H1 (cell line): ENCODE results near the gene FOXP4. TPM values are rescaled to one million over a fixed set of nuclear protein-coding genes. Genes with fewer than 3 reads are reported as not detected.

Source experiments
- BRCA1 ChIP-seq: IDR thresholded peaks from 2 replicates; pipeline ENCODE4 v1.6.1; 2012; ENCODE audit warnings: low read depth, low read length, improper control_type of control experiment
- CBX8 ChIP-seq: fragments of 300-800, 300-1000 bp; sonication (generic); IDR thresholded peaks from 2 replicates; pipeline ENCODE4 v1.7.1; 2016; ENCODE audit warnings: low read depth, low read length, borderline replicate concordance
- RBBP5 ChIP-seq: IDR thresholded peaks from 2 replicates; pipeline ENCODE4 v1.7.1; 2012; ENCODE audit warnings: low read depth, mild to moderate bottlenecking, inconsistent platforms, low read length, moderate library complexity, borderline replicate concordance
- SP1 ChIP-seq: IDR thresholded peaks from 2 replicates; pipeline ENCODE4 v1.6.1; 2011; ENCODE audit warnings: low read depth, low read length
- SUZ12 ChIP-seq: fragments of 200-600 bp; sonication (generic); IDR thresholded peaks from 2 replicates; pipeline ENCODE4 v1.6.1; 2012; ENCODE audit warnings: mild to moderate bottlenecking, inconsistent platforms, low read length, moderate library complexity, mixed read lengths
- YY1 ChIP-seq: IDR thresholded peaks from 2 replicates; pipeline ENCODE4 v1.6.1; 2011; ENCODE audit warnings: low read depth, mild to moderate bottlenecking, low read length
- polyA plus RNA-seq, 7 experiments: library from polyadenylated mRNA; depleted of rRNA in 3 of 7; stranded (reverse) in 5 of 7; unstranded in 2 of 7; fragments of >200 nt in 5 of 7; fragments of 200-250 nt in 2 of 7; gene quantifications; 1 replicate in 5 of 7; 2 replicates in 1 of 7; 4 replicates in 1 of 7; pipeline versions ENCODE4 v1.2.1 to v1.2.3, GENCODE V29; 2011 to 2013; ENCODE audit warnings: missing spikeins in 2 of 7, mixed read lengths in 2 of 7
- total RNA-seq: library from RNA; stranded (reverse); fragmentation: NEBNext Ultra II Directional; extraction: Animal tissue kit (Norgen Biotek cat#: 25700); gene quantifications from 2 replicates; pipeline ENCODE4 v1.2.1, GENCODE V29; 2021

The FOXP4 gene
- total and polyA plus RNA-seq, 2 of the 8 experiments (the other 6 are each of a cell fraction or from before 2014, with no cell fraction given): 4.8 to 13.3 TPM

DNA sequence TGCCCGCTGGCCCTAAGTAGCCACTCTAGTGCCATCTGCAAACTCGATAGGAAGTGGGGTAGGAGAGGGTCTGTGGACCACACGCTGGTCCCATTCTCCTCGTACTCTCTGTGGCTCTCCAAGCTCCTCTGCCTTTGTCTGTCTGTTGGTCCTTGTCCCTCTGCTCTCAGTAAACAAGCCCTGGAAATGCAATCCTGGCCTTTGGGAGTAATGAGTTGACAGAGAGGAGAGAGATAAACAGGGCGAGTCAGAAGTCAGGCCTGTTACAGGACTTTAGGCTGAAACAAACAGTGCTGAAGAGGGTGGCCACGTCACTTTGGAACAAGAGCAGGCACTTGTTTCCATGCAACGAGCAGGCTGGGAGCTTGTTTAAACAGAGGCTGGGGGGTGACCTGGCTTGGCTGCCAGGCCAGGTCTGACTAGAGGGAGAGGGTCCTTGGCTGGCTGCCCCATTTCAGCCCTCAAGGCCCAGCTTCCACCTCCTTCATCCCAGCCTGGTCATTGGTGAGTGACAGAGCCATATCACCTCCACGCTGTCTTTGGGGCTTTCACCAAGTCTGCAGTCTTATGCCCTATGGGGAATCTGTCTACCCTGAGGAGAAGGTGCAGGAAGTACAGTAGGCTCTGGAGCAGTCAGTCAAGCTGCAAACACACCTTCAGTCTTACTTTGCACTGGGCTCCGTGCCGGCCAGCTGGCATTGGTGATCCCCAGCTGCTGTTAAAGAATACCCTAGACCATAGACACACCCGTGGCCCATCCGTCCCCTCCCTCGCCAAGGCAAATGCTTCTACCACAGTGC is 22.6 kb downstream of the FOXP4 start (continued):
- TF ChIP-seq BRCA1: no peak
- no peak for TF ChIP-seq YY1
- TF ChIP-seq RBBP5: no peak
- no peak for TF ChIP-seq SP1
- no peak for TF ChIP-seq SUZ12
- no peak for TF ChIP-seq CBX8
- TF ChIP-seq, all 59 proteins: peak for 0
